ENCODE measurements around the gene SLC25A34.
"Not testable (repeated sequence)": the region's sequence is repeated elsewhere in the genome, so short reads cannot be mapped to it uniquely, and the experiment has no call there.

The SLC25A34 gene

DNA sequence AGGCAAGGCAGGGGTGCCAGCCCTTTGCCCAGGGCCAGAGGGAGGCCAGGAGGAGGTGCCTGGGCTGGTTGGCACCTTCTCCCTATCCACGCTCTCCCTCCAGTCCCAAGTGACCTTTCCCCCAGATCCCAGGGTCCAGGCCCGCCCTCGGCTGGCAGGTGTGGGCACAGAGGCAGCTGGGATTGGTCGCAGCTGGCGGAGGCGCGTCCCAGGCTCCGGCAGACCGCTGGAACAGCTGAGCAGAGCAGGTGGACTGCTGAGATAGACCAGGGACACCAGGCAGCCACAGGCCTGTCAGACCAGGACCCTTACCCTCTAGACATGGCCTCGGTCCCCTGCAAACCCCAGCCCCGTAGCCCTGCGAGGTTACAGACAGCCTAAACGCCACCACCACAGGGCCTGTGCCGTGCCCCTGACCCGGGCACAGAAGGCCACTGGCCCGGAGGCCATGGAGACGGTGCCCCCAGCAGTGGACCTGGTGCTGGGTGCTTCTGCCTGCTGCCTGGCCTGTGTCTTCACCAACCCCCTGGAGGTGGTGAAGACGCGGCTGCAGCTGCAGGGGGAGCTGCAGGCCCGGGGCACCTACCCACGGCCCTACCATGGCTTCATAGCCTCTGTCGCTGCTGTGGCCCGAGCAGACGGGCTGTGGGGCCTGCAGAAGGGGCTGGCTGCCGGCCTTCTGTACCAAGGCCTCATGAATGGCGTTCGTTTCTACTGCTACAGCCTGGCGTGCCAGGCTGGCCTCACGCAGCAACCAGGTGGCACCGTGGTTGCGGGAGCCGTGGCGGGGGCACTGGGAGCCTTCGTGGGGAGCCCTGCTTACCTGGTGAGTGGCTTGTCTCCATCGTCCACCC, at the start of gene SLC25A34:
Gene SLC25A34 (plus strand): TSS at position 221 of the 854 bp plus-strand sequence. CDS start 228 bp downstream, at position 449.
- DNase-seq: peak; percentile 91

DNA sequence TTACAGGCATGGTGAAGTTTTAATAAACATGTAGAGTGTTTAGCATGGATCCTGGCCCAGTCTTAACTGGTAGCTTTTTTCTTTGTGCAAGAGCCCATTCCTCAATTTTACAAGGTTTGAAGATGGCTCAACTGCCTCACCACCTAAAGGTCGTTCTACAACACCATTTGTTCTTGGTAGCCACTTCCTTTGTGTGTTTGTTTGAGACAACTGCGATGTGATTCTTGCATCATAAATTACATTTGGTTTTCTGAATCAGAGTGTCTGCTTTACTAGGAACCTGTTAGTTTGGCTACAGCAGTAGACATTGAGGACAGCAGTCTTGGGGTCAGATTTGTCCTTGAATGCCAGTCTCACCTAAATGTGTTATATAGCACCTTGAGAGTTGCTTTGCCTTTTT, 48.6 kb upstream of the SLC25A34 start:
- DNase-seq: no peak

DNA sequence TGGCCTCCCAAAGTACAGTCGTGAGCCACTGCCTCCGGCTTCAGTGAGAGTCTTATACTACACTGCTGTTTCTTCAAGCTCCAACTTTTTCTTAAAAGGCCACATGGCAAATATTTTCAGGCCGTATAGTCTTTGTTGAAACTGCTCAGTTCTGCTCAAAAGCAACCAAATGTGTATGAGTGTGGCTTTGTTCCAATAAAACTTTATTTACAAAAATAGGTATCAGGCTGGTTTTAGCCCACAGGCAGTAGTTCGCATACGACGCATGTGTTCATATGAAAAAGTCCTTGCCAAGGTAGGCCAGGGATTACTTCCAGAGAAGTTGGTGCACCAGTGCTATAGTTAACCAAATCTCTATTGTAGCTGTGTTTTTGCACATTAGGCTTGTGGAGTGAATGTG, 45.7 kb upstream of the SLC25A34 start:
- no peak for DNase-seq

DNA sequence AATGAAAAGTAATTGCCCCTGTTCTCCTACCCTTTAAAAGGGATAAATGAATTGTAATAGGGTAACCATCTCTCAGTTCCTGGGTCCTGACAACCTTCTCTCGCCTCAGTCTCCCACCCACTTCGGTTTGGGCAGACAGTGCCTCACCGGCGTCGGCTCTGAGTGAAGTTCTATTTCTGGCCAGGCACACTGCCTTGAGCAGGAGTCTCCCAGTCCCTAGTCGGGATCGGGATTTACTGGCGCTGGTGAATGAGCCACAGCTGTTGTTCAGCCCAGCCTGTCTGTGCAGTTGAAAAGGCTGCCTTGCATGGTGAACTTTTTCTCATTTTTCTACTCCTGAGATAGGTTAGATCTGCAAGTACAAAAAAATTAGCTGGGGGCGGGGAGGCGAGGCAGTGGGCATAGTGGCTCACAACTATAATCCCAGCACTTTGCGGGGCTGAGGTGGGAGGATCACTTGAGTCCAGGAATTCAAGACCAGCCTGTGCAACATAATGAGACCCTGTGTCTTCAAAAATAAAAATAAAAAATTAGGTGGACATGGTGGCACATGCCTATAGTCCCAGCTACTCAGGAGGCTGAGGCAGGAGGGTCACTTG, 44.5 kb upstream of the SLC25A34 start:
- DNase-seq: no peak

DNA sequence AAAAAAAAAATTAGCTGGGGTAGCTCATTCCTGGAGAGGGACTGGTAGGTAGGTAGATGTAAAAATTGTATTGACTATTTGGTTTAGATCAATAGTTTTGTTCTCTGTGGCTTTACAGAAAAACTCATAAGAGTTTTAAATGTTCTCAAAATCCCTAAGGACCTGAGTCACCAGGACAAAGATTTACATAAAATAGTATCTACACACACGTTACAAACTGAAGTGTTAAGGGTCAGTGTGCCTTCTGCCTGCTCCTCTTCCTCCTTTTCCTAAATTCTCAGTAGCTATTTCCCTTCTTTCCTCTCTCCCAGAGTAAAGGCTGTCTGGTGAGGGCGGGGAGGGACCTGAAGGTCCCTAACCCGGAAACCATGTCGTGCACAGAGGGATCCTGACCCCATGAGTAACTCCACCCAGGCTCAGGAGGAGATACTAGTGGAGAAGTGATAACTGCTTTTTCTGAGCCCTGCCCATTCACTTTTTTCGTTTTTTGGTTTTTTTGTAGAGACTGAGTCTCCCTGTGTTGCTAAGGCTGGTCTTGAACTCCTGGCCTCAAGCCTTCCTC, 43.9 kb upstream of the SLC25A34 start:
- no peak for DNase-seq

DNA sequence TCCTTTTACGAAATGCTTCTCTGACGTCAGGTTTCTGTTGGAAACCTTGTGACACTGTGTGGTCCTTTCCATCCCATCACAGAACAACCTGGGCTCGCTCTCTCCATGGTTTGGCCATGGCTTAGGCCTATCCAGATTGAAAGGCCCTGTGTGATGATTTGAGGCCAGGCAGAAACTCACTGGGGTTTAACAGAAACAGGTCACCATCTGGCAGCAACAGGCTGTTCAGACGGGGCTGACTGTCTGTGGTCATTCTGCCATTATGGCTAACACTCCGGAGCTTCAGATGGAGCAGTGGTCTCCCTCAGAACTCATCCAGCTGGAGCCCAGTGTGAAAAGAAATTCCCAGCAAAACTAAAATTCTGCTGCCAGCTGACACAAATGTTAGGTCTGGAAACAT, 42.7 kb upstream of the SLC25A34 start:
- DNase-seq: no peak

DNA sequence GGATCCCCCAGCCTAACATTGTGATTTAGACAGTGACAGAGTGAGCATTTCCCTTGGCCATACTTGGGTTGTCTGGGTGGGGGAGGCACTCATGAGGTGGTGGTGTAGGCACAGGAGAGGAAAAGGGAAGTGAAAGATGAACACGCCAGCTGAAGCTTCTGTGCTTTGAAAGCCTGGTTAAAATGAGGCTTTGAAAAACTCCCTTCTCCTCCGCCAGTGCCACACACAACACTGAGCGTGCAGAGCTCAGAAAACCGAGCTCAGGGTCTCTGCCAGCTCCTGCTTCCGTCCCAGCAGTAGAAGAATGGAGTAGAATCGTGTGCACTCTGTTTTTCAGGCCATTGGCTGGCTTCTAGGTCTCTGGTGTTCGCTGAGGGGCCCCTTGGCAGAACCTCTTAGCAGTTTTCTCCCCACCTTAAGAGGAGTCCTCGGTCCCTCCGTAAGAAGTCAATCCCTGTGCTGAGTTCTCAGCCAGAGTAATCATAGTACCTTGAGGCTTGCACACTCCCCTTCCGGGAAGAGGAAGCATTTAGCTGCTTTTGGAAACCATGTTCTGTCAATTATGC, 39.0 kb upstream of the SLC25A34 start:
- no peak for DNase-seq

DNA sequence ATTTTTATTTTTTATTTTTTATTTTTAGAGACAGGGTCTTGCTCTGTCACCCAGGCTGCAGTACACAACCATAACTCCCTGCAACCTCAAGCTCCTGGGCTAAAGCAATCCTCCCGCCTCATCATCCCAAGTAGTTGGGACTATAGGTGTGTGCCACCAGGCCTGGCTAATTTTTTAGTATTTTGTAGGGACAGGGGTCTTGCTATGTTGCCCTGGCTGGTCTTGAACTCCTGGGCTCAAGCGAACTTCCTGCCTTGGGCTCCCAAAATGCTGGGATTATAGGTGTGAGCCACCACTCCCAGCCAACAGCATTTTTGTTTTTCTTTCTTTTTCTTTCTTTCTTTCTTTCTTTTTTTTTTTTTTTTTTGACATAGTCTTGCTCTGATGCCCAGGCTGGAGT, 37.9 kb upstream of the SLC25A34 start:
- no peak for DNase-seq

DNA sequence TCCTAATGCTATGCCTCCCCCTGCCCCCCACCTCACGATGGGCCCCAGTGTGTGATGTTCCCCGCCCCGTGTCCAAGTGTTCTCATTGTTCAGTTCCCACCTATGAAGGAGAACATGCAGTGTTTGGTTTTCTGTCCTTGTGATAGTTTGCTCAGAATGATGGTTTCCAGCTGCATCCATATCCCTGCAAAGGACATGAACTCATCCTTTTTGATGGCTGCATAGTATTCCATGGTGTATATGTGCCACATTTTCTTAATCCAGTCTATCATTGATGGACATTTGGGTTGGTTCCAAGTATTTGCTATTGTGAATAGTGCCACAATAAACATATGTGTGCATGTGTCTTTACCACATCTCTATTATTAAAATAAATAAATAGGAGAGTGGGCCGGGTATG, 36.7 kb upstream of the SLC25A34 start:
- not testable (repeated sequence) for DNase-seq

DNA sequence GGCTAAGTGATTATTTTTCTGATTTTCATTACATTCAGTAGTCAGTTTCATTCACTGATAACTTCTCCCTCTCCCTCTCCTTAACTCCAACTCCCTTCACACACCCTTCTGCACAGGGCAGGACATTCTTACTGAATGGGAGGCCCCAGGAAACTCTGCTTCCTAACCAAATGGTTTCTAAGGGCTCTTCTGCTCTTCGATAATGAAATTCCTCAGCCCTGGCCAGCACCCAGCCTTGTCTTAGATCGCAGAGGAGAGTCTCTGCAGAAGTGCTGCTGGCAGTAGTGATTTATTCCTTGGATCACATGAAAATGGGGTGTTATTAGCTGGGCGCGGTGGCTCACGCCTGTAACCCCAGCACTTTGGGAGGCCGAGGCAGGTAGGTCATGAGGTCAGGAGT, 35.5 kb upstream of the SLC25A34 start:
- no peak for DNase-seq

DNA sequence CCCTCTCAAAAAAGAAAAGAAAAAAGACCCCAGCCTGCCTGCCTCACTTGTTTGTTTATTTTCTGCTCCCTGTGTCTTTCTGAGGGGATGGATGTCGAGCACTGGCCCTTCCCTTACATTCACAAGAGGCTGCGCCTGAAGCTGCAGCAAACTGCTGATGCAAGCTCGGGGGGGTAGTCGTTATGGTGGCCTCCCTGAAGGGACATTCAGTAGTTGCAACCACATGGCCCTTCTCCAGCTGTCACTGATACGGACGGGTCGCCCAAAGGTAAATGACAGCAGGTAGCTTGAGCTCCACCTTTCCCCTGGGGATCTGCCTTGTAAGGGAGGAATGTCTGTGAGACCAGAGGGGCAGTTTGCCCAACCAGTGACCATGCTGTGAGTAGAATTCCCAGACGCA, 34.3 kb upstream of the SLC25A34 start:
- no peak for DNase-seq

DNA sequence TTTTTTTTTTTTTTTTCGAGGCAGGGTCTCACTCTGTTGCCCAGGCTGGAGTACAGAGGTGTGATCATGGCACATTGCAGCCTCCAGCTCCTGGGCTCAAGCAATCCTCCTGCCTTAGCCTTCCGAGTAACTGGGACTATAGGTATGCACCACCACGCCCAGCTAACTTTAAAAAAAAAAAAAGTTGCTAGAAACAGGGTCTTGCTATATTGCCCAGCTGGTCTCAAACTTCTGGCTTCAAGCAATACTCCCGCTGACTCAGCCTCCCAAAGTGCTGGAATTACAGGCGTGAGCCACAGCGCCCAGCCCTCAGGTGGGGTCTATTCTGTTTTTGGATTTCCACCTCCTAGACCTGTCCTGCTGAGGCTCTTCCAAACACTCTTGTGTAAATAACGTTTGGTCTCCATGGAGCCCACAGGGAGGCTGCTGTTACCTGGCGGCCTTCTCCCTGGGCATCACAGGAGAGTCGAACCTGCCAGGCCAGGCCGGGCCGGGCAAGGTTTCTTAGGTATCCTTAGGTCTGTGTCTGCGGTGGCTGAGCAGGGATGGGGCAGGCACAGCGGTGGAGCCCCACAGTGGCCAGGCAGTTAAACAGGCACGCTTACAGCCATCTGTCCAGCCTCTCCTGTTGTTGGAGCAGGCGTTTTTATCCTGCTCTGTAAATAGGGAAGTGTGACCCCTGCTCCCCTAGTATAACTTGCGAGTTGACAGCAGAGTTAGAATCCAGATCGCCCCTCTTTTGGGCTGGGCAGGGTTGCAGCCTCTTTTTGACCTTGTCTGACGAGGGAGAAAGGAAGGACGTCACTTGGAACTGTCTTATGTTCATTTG, 33.1 kb upstream of the SLC25A34 start:
- no peak for DNase-seq

DNA sequence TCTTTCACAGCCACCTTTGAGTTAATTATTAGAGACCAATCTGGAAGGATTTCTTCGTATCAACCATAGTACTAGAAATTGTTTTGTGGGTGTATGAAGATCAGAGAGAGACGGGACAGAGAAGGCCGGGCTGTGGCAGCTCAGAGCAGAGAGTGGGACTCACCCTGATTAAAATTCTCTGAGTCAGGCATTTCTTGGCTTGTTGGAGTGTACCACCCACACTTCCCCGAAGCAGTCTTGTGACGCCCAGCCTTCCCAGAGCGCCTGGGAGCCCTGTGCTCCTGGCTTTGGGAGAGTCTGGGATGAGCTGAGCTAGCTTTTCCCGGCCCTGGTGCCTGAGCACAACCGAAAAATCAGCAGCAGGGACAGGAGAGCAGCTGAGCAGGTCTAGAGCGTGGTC, 32.5 kb upstream of the SLC25A34 start:
- DNase-seq: no peak

DNA sequence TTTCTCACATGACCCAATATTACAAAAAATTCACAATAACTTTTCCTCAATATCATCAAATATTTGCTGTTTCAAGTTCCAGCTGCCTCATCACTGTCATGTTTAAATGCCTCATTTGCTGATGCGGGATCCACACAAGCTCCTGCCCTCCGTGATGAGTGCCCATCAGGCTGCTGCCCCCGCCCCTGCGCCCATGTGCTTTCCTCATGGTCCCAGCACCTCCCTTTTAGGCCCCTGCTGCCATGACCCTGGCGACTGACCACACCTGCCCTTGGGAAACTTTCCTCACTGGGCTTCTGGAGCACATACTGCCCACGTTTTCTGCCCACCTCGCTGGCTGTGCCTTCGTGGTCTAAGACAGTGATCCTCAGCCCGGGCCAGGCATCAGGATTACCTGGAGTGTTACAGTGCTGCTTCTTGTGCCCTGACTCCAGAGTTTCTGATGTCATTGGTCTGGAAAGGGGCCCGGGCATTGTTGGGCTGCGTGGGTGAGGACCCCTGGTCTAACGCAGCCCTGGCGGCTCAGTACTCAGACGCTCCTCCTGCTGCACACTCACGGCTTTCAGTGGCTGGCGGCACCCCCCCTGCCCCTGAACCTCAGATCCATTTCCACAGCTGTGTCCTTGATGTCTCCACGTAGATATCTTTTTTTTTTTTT, 31.4 kb upstream of the SLC25A34 start:
- DNase-seq: no peak

DNA sequence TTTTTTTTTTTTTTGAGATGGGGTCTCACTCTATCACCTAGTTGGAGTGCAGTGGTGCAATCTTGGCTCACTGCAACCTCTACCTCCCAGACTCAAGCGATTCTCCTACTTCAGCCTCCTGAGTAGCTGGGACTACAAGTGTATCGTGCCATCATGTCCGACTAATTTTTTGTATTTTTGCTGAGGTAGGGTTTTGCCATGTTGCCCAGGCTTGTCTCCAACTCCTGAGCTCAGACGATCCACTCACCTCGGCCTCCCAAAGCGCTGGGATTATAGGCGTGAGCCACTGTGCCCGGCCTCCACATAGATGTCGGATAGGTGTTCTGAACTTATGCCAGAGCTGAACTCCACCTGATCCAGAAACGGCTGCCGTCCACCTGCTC, 30.9 kb upstream of the SLC25A34 start:
- DNase-seq: no peak

DNA sequence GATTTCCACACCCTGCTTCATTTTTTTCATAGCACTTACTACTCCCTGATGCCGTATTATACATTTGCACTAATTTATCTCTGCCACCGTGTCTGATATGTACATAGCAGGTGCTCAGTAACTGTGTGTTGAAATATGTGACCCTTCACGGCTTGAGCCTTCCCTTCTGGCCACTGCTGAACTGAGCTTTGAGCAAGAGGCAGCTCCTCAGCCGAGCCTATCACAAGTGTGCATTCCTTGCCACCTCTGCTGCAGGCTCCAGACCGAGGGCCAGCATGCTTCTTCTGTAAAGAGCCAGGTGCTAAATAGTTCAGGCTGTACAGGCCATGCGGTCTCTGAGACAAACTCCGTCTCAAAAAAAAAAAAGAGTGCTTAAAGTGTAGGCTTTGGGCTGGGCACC, 29.3 kb upstream of the SLC25A34 start:
- no peak for DNase-seq

DNA sequence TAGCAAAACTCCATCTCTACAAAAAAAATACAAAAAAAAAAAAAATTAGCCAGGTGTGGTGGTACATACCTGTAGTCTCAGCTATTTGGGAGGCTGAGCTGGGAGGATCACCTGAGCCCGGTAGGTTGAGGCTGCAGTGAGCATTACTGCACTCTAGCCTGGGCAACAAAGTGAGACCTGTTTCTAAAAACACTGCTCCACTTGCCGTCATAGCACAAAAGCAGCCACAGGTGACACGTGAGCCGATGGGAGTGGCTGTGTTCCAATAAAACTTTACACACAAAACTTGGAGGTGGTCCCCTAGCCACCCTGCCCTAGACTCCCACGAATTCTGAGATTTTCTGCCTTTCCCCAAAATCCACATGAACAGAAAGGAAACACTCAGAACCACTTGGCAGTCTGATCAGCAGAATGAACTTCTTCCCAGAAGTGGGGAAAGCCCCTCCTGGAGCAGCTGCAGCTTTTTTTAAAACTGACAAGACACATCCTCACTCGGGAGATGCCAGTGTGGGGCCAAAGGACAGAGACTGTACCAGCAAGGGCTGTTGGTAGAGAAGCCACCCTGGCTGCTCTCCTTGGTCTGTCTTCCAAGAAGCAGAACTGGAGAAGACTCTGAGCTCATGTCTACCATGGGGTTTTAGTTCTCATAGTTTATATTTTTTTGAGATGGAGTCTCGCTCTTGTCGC, 28.7 kb upstream of the SLC25A34 start:
- DNase-seq: no peak

DNA sequence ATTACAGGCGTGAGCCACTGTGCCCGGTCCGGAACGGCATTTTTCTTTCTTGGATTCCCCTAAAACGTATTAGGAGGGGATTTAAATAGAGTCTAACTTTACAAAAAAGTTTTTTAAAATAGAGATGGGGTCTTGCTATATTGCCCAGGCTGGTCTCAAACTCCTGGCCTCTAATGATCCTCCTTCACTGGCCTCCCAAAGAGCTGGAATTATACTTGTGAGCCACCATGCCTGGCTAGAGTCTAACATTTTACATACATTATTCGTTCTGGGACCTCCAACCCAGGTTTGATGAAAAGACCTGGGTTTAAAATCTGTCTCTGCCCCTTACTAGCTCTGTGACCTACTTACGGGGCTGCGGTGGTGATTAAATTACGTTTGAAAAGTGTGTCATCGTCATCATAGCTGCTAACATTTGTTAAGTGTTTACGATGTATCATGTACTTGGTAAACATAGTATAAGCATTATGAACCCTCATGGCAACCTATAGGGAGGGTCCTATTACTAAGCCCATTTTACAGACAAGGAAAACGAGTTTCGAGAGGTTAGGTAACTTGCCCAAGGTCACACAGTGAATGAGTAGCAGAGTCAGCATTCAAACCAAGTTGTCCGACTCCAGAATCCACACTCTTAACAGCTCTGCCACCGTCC, 27.4 kb upstream of the SLC25A34 start:
- no peak for DNase-seq

DNA sequence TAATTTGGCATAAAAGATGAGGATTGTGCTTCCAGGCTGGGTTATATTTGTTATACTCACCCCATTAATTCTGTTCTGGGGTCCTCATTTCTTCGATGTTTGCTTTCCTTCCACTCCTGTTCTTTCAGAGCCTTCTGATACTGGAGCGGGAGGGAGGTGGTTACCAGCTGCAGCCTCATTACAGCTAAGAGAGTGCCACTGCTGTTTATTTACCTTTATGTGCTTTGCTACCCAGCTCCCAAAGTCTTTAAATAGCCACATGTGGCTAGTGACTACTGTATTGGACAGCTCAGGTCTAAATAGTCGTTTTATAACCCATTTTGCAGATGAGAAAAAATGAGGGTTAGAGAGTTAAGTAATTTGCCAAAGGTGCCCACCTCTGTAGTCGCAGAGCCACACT, 26.8 kb upstream of the SLC25A34 start:
- no peak for DNase-seq

DNA sequence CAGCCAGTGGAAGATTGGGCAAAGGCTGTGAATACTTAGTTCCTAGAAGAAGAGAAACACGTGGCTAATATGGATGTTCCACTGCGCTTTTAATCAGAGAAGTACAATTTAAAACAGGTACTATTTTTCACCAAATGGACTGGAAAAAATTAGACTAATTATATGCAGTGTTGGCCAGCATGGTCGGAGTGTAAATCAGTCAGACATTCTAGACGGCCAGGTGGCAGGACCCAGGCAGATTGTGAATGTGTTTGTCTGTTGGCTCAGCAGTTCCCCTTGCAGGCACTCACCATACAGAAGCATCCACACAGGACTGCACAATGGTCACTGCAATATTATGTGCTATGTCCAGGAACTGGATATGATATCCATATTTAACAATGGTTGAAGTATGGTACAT, 23.9 kb upstream of the SLC25A34 start:
- DNase-seq: no peak

DNA sequence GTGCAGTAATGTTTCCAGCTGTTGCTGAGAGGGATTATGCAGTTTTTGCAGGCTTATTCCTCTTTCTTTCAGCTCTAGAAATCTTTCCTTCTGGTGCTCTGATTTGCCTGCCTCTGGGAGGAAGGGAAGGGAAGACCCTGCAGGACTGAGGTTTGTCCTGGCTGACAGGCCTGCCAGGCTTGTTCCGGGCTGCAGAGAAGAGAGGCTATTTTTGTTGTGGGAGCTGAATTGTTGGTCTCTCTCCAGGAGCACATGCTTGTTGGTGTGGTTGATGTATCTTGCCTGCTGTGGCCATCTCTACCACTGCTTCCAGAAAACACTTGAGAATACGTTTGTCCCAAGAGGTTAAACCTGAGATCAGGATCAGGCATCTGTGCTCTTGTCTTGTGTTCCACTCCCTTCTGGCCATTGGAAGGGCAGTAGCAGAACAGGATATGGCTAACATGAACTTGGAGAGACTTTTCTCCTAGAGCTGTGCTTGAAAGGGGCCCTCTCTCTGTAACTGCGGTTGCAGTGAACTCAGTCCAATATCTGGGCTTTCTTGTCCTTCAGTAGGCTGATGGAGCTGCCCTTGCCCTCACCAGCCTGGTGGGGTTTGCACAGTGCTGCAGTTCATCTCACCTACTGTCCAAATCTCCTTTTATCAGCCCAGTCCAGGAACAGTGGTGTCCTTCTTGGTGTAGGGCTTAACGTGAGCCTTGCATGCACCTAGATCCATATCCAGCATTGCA, 21.5 kb upstream of the SLC25A34 start:
- no peak for DNase-seq

Measured in NCI-H1105 treated with DMSO at 0.1 percent for 48 hours (cell line).